Measurements from ENCODE around the gene SMTNL1. TPM values are rescaled to one million over a fixed set of nuclear protein-coding genes. Genes with fewer than 3 reads are reported as not detected.
A peak's percentile ranks its signal among the peaks of the same experiment; 100 is the strongest.

The SMTNL1 gene
- total and polyA plus RNA-seq, 9 of the 15 experiments (the other 6 are each of a cell fraction or from before 2014, with no cell fraction given) = not detected

DNA sequence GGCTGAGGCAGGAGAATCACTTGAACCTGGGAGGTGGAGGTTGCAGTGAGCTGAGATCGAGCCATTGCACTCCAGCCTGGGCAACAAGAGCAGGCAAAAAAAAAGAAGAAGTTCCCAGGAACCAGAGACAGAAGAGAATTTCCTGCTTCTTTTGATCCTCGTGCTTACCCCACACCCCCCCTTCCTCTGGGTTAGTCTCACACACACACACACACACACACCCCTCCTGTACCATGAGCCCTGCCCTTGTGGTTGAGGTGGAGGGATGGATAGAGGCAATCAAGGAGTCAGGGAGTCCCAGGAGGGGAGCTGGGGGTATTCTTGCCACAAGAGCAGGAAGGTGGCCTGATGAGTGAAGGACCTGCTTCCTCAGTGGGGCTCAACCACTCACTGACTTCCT, 34.2 kb downstream of the SMTNL1 start:
- H3K36me3 ChIP-seq (ENCODE audit: control insufficient read depth, insufficient read depth, low read length) = no peaks in the 10 kb centered on the region
- no peak overlapping the region for H3K9ac ChIP-seq (ENCODE audit: insufficient read depth in 1 of 2, low read depth in 2 of 2, low read length in 2 of 2)
- no peak for FAIRE-seq
- no peaks in the 10 kb centered on the region; the same call in 2 of the 3 replicates for H3K79me2 ChIP-seq (ENCODE audit: control insufficient read depth, insufficient read depth, low read length)
- no TSS peak for BruUV-seq (replicated peaks)
- peak in 1 of 4 experiments; percentile 3 for DNase-seq (ENCODE audit: extremely low read depth in 1 of 4, low spot score in 3 of 4)
- no peaks in the 10 kb centered on the region for H4K20me1 ChIP-seq (replicated peaks; ENCODE audit: control insufficient read depth, insufficient read depth, low read length)
- peaks cover 5 to 19% of the 10 kb centered on the region in 2 experiments; a peak in 4 of 5 replicates for H3K4me1 ChIP-seq (replicated peaks in 1 of 2; ENCODE audit: control insufficient read depth in 2 of 2, insufficient read depth in 2 of 2, low read length in 2 of 2)
- POLR2A ChIA-PET = interaction anchor here (0.6 to 0.7 kb wide), 2 partner anchors 32 to 65 kb away, joined by 4 to 5 read pairs; no protein-coding TSS in a partner anchor
- 0% methylated on average over 2 of the region's 2 CpGs for WGBS (ENCODE audit: insufficient coverage, low coverage, missing lambda C conversion rate)
- ATAC-seq = no peak
- no peak overlapping the region for H3K4me3 ChIP-seq
- in situ Hi-C loops (cut with MboI) = no loop called here
- no peak overlapping the region for H3K4me2 ChIP-seq (ENCODE audit: insufficient read depth, low read length)
- H3K9me3 ChIP-seq (replicated peaks; ENCODE audit: control insufficient read depth, insufficient read depth, low read depth, low read length) = no peaks in the 10 kb centered on the region
- H3K27ac ChIP-seq (ENCODE audit: extremely low read depth, low read depth, low read length) = no peak overlapping the region
- CTCF ChIA-PET (ENCODE audit: low intra/inter-chr PET ratio) = interaction anchor here (4.9 kb wide), 1 partner anchor 70 kb away, joined by 37 read pairs; no protein-coding TSS in a partner anchor
- H3K9me1 ChIP-seq (ENCODE audit: control insufficient read depth, insufficient read depth, low read length) = no peaks in the 10 kb centered on the region
- H3K27me3 ChIP-seq (ENCODE audit: control insufficient read depth in 2 of 2, insufficient read depth in 2 of 2, low read length in 2 of 2) = peaks cover 3 to 5% of the 10 kb centered on the region in 2 experiments; a peak in 2 of 5 replicates
- intact Hi-C loops (cut with micrococcal nuclease) = no loop called here
- TF ChIP-seq SREBF1 (IDR thresholded peaks at IDR 0.05; ENCODE audit: borderline replicate concordance, low read depth, low read length) (no peak), HNRNPK (IDR thresholded peaks at IDR 0.05; ENCODE audit: low read depth, low read length, poor library complexity, severe bottlenecking) (no peak), HDAC8 (tag; IDR thresholded peaks at IDR 0.05) (no peak), ESRRA (IDR thresholded peaks at IDR 0.05; ENCODE audit: borderline replicate concordance, low read depth) (no peak), ZNF124 (CRISPR knock-in tag; IDR thresholded peaks at IDR 0.05) (no peak), CREM (IDR thresholded peaks at IDR 0.05; ENCODE audit: low read depth) (no peak), RBM14 (IDR thresholded peaks at IDR 0.05; ENCODE audit: borderline replicate concordance, insufficient read depth, low read depth, low read length) (no peak), MAFG (tag; conservative IDR thresholded peaks at IDR 0.05) (no peak), ARID1B (IDR thresholded peaks at IDR 0.05) (no peak), SRF (CRISPR knock-in tag; IDR thresholded peaks at IDR 0.05) (no peak), CHD1 (IDR thresholded peaks at IDR 0.05; ENCODE audit: low read length) (no peak), FOXJ2 (tag; IDR thresholded peaks at IDR 0.05) (no peak), BRD9 (IDR thresholded peaks at IDR 0.05; ENCODE audit: low read depth, partially characterized antibody) (no peak), KHSRP (IDR thresholded peaks at IDR 0.05) (no peak), BRCA1 (IDR thresholded peaks at IDR 0.05) (no peak), BRCA1 (CRISPR knock-in tag; IDR thresholded peaks at IDR 0.05) (no peak)
- TF ChIP-seq, protein P1, sequence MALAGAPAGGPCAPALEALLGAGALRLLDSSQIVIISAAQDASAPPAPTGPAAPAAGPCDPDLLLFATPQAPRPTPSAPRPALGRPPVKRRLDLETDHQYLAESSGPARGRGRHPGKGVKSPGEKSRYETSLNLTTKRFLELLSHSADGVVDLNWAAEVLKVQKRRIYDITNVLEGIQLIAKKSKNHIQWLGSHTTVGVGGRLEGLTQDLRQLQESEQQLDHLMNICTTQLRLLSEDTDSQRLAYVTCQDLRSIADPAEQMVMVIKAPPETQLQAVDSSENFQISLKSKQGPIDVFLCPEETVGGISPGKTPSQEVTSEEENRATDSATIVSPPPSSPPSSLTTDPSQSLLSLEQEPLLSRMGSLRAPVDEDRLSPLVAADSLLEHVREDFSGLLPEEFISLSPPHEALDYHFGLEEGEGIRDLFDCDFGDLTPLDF (CRISPR knock-in tag; IDR thresholded peaks at IDR 0.05) = no peak
- TF ChIP-seq, protein P2, sequence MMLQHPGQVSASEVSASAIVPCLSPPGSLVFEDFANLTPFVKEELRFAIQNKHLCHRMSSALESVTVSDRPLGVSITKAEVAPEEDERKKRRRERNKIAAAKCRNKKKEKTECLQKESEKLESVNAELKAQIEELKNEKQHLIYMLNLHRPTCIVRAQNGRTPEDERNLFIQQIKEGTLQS (IDR thresholded peaks at IDR 0.05) = no peak
- TF ChIP-seq, protein P2 (CRISPR knock-in tag; conservative IDR thresholded peaks at IDR 0.05) = no peak
- TF ChIP-seq, protein P3, sequence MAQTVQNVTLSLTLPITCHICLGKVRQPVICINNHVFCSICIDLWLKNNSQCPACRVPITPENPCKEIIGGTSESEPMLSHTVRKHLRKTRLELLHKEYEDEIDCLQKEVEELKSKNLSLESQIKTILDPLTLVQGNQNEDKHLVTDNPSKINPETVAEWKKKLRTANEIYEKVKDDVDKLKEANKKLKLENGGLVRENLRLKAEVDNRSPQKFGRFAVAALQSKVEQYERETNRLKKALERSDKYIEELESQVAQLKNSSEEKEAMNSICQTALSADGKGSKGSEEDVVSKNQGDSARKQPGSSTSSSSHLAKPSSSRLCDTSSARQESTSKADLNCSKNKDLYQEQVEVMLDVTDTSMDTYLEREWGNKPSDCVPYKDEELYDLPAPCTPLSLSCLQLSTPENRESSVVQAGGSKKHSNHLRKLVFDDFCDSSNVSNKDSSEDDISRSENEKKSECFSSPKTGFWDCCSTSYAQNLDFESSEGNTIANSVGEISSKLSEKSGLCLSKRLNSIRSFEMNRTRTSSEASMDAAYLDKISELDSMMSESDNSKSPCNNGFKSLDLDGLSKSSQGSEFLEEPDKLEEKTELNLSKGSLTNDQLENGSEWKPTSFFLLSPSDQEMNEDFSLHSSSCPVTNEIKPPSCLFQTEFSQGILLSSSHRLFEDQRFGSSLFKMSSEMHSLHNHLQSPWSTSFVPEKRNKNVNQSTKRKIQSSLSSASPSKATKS (CRISPR knock-in tag; IDR thresholded peaks at IDR 0.05) = no peak
- no peak overlapping the region for H2AFZ ChIP-seq (ENCODE audit: low read depth, low read length)

Data from K562 (cell line).